Measurements from ENCODE around the gene GGT6.
"Not testable (repeated sequence)": the region's sequence is repeated elsewhere in the genome, so short reads cannot be mapped to it uniquely, and the experiment has no call there.

Gene GGT6

GRCh38 chr17:4590981-4591453, 30.6 kb upstream of the GGT6 start:
- no peak for DNase-seq

GRCh38 chr17:4590042-4590441, 29.7 kb upstream of the GGT6 start:
- DNase-seq: not testable (repeated sequence)

GRCh38 chr17:4588898-4589625, 28.7 kb upstream of the GGT6 start:
- DNase-seq: no peak

GRCh38 chr17:4588391-4588790, 28.0 kb upstream of the GGT6 start:
- DNase-seq: no peak

- no peak for DNase-seq
Observed at GRCh38 chr17:4587803-4588202, 27.4 kb upstream of the GGT6 start.

GRCh38 chr17:4587195-4587594, 26.8 kb upstream of the GGT6 start:
- DNase-seq: no peak

- DNase-seq: no peak
Observed at GRCh38 chr17:4586043-4586442, 25.7 kb upstream of the GGT6 start.

- no peak for DNase-seq
Observed at GRCh38 chr17:4585638-4585994, 25.2 kb upstream of the GGT6 start.

- no peak for DNase-seq
Observed at GRCh38 chr17:4584917-4585637, 24.7 kb upstream of the GGT6 start.

- DNase-seq: peak in 1 of 3 donors; percentile 53
Observed at GRCh38 chr17:4584101-4584916, 23.9 kb upstream of the GGT6 start, which contains the start of gene SMTNL2. SMTNL2 (plus strand) TSS chr17:4584529; CDS start chr17:4584606, 77 bp downstream.

- DNase-seq: no peak
Observed at GRCh38 chr17:4583782-4584100, 23.4 kb upstream of the GGT6 start.

- DNase-seq: no peak
Observed at GRCh38 chr17:4583206-4583605, 22.8 kb upstream of the GGT6 start.

- no peak for DNase-seq
Observed at GRCh38 chr17:4582691-4583090, 22.3 kb upstream of the GGT6 start.

- DNase-seq: no peak
Observed at GRCh38 chr17:4582101-4582501, 21.7 kb upstream of the GGT6 start.

GRCh38 chr17:4580291-4580690, 19.9 kb upstream of the GGT6 start:
- DNase-seq: no peak

- no peak for DNase-seq
Observed at GRCh38 chr17:4579678-4580077, 19.3 kb upstream of the GGT6 start.

GRCh38 chr17:4578349-4578748, 18.0 kb upstream of the GGT6 start:
- not testable (repeated sequence) for DNase-seq

- DNase-seq: no peak
Observed at GRCh38 chr17:4577386-4577993, 17.1 kb upstream of the GGT6 start.

- no peak for DNase-seq
Observed at GRCh38 chr17:4576729-4577322, 16.4 kb upstream of the GGT6 start.

- DNase-seq: no peak
Observed at GRCh38 chr17:4576161-4576558, 15.8 kb upstream of the GGT6 start.

GRCh38 chr17:4574448-4575045, 14.2 kb upstream of the GGT6 start:
- no peak for DNase-seq

GRCh38 chr17:4573669-4574068, 13.3 kb upstream of the GGT6 start:
- DNase-seq: peak; percentile 91 to 93 (median 92)

Data from suppressor macrophage treated with lipopolysaccharide for 1 hour (primary cell).